ENCODE measurements around the gene NMS. TPM values are rescaled to one million over a fixed set of nuclear protein-coding genes. Genes with fewer than 3 reads are reported as not detected.
"Not testable (repeated sequence)": the region's sequence is repeated elsewhere in the genome, so short reads cannot be mapped to it uniquely, and the experiment has no call there.

NMS gene
- total RNA-seq, 1 donor, result not detected

- peaks cover 20% of the 10 kb centered on the region for H3K9me3 ChIP-seq (ENCODE audit: low read depth, low read length)
- H3K4me1 ChIP-seq (ENCODE audit: insufficient read depth, low read length); H3K4me3 ChIP-seq (ENCODE audit: low read length); H3K27me3 ChIP-seq (ENCODE audit: insufficient read depth, low read length): not testable (repeated sequence)
Observed at GRCh38 chr2:100456357-100456756, 13.9 kb upstream of the NMS start.

- Histone ChIP-seq H3K4me1 (ENCODE audit: insufficient read depth, low read length) (no peaks in the 10 kb centered on the region), H3K4me3 (ENCODE audit: low read length) (no peak overlapping the region), H3K27me3 (ENCODE audit: insufficient read depth, low read length) (no peaks in the 10 kb centered on the region), H3K9me3 (ENCODE audit: low read depth, low read length) (peaks cover 20% of the 10 kb centered on the region)
Observed at GRCh38 chr2:100460904-100461530, 9.3 kb upstream of the NMS start.

DNA sequence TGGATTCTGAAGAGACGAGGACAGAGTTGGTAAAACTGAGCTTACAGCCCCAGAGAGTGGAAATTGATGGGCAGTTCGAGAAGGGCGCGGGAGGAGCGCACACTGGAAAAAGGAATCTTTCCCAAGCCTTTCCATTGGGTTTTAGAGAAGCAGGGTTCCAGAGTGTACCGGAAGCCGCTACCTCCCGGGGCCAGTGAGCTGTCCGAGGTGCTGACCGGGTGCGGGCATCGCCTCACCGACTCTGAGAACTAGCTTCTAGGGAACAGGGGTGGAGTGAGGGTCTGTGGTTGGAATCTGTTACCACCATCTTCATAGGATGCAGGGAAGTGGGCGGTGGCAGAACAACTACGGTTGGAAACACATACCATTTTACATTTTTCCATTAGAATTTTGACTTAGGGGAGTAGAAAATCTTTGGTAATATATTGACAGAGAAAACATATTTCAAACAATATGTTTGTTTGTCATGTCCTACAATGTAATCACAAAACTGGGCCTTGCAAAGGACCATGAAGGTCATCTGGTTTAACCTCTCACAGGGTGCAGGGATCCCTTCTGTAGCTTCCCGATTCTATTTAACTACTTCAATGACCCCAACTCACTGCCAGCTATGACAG lies 724 bp downstream of the NMS start:
- no peaks in the 10 kb centered on the region for H3K27me3 ChIP-seq (ENCODE audit: insufficient read depth, low read length)
- H3K4me3 ChIP-seq (ENCODE audit: low read length), result no peak overlapping the region
- H3K4me1 ChIP-seq (ENCODE audit: insufficient read depth, low read length), result no peaks in the 10 kb centered on the region
- no peaks in the 10 kb centered on the region for H3K9me3 ChIP-seq (ENCODE audit: low read depth, low read length)

- no peaks in the 10 kb centered on the region for H3K9me3 ChIP-seq (ENCODE audit: low read depth, low read length)
- H3K27me3 ChIP-seq (ENCODE audit: insufficient read depth, low read length), result no peaks in the 10 kb centered on the region
- H3K4me1 ChIP-seq (ENCODE audit: insufficient read depth, low read length), result no peaks in the 10 kb centered on the region
- H3K4me3 ChIP-seq (ENCODE audit: low read length), result no peak overlapping the region
Observed at GRCh38 chr2:100476606-100477005, 6.3 kb downstream of the NMS start.

DNA sequence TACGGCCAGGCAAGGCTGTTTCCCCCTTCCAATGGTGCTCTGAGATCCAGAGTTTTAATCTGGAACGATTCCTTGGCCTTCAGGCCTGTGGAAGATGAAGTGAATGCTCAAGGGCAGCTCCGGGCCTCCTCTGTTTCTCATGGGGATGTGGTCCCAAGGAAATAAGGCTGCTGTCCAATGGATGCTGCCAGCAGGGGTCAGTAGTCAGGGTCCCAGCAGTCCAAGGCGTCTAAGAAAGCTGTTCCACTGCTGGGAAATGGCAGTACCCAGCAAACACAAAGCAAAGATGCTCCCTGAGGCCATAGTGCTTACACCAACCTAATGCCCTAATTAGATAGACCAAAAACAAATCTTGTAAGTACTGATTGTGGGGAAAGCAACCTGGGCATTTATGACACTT lies 12.5 kb downstream of the NMS start:
- no peaks in the 10 kb centered on the region for H3K9me3 ChIP-seq (ENCODE audit: low read depth, low read length)
- no peaks in the 10 kb centered on the region for H3K4me1 ChIP-seq (ENCODE audit: insufficient read depth, low read length)
- no peak overlapping the region for H3K4me3 ChIP-seq (ENCODE audit: low read length)
- no peaks in the 10 kb centered on the region for H3K27me3 ChIP-seq (ENCODE audit: insufficient read depth, low read length)

DNA sequence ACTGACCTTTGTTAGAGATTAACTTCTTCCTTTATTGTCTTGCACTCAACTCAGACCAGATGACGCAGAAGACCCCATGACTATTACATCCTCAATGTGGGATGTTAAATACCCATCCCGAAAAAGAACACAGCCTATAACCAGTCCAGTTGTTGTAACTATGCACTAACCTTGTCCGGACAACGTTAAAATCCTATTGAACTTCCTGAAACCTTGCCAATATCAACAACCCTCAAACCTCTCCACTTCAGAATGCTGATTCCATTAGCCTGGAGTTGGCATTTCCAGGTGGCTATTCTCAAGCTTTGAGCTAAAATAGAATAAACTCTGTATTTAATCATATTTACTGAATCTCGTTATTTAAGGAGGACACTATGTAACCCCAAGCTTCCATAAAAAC lies 13.6 kb downstream of the NMS start:
- no peaks in the 10 kb centered on the region for H3K4me1 ChIP-seq (ENCODE audit: insufficient read depth, low read length)
- H3K9me3 ChIP-seq (ENCODE audit: low read depth, low read length), result no peaks in the 10 kb centered on the region
- no peaks in the 10 kb centered on the region for H3K27me3 ChIP-seq (ENCODE audit: insufficient read depth, low read length)
- no peak overlapping the region for H3K4me3 ChIP-seq (ENCODE audit: low read length)

DNA sequence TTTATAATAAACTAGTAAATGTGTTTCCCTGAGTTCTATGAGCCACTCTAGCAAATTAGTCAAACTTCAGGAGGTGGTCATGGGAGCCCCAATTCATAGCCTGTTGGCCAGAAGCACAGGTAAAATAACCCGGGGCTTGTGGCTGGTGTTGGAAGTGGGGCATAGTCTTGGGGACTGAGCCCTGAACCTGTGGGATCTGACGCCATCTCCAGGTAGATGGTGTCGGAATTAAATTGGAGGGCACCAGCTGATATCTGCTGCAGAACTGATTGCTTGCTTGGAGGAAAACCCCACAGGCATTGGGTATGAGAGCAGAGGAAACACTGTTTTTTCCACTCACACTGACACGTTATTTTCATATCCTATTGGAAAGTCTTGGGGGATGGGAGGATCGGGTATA lies 14.1 kb downstream of the NMS start:
- Histone ChIP-seq H3K4me3 (ENCODE audit: low read length) (no peak overlapping the region), H3K9me3 (ENCODE audit: low read depth, low read length) (no peaks in the 10 kb centered on the region)

DNA sequence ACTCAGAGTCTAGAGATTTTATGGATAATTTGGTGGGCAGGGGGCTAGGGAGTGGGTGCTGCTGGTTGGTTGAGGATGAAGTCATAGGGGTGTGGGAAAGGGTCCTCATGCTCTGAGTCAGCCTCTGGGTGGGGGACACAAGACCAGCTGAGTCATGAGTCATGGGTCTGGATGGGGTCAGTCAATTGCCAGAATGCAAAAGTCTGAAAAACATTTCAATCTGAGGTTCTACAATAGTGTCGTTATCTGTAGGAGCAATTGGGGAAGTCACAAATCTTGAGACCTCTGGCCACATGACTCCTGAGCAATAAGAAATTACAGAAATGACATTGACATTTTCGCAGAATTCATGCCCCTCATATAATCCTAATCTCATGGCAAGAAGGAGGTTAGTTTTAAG lies 15.1 kb downstream of the NMS start:
- no peaks in the 10 kb centered on the region for H3K4me1 ChIP-seq (ENCODE audit: insufficient read depth, low read length)
- no peak overlapping the region for H3K4me3 ChIP-seq (ENCODE audit: low read length)
- no peaks in the 10 kb centered on the region for H3K27me3 ChIP-seq (ENCODE audit: insufficient read depth, low read length)
- H3K9me3 ChIP-seq (ENCODE audit: low read depth, low read length), result no peaks in the 10 kb centered on the region

More for the DNA sequence above, 14.1 kb downstream of the NMS start:
- Histone ChIP-seq H3K27me3 (ENCODE audit: insufficient read depth, low read length) (no peaks in the 10 kb centered on the region), H3K4me1 (ENCODE audit: insufficient read depth, low read length) (no peaks in the 10 kb centered on the region)

DNA sequence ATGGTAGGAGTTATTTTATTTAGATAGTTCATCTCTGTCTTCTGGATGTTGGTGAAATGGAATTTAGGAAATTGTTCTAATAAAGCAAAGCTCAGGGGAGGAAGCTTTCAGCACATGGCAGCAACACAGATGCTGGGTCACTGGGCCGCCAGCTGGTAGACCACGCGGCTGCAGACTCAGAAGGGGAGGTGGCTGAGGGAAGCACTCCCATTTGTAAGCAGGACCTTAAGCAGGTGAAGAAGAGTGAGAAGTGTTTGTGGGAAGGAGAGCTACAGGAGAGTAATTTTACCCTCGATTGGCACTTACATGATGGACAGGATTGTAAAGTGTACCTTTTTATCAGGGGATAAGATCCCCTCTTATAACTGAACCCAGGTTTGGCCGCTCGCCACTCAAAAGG lies 24.4 kb downstream of the NMS start:
- Histone ChIP-seq H3K27me3 (ENCODE audit: insufficient read depth, low read length) (peaks cover 2% of the 10 kb centered on the region), H3K4me1 (ENCODE audit: insufficient read depth, low read length) (no peaks in the 10 kb centered on the region), H3K4me3 (ENCODE audit: low read length) (no peak overlapping the region), H3K9me3 (ENCODE audit: low read depth, low read length) (peaks cover 5% of the 10 kb centered on the region)

DNA sequence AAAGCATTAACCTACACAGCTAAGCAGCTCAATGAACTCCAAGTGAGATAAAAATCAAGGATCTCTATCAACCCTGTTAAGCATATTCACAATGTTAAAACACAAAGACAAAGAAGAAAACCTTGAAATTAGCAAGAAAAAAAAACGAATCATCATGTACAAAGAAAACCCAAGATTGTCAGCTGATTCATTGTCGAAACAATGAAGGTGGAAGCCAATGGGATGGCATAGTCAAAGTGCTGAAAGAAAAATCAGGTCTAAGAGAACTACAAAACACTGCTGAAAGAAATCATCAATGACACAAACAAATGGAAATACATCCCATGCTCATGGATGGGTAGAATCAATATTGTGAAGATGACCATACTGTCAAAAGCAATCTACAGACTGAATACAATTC lies 32.5 kb downstream of the NMS start:
- peaks cover 5% of the 10 kb centered on the region for H3K27me3 ChIP-seq (ENCODE audit: insufficient read depth, low read length)
- no peaks in the 10 kb centered on the region for H3K4me1 ChIP-seq (ENCODE audit: insufficient read depth, low read length)
- peaks cover 14% of the 10 kb centered on the region for H3K9me3 ChIP-seq (ENCODE audit: low read depth, low read length)
- no peak overlapping the region for H3K4me3 ChIP-seq (ENCODE audit: low read length)

GRCh38 chr2:100504542-100504941 lies 34.3 kb downstream of the NMS start:
- Histone ChIP-seq H3K9me3 (ENCODE audit: low read depth, low read length) (peaks cover 11% of the 10 kb centered on the region), H3K4me1 (ENCODE audit: insufficient read depth, low read length) (no peaks in the 10 kb centered on the region), H3K27me3 (ENCODE audit: insufficient read depth, low read length) (peaks cover 2% of the 10 kb centered on the region), H3K4me3 (ENCODE audit: low read length) (no peak overlapping the region)

DNA sequence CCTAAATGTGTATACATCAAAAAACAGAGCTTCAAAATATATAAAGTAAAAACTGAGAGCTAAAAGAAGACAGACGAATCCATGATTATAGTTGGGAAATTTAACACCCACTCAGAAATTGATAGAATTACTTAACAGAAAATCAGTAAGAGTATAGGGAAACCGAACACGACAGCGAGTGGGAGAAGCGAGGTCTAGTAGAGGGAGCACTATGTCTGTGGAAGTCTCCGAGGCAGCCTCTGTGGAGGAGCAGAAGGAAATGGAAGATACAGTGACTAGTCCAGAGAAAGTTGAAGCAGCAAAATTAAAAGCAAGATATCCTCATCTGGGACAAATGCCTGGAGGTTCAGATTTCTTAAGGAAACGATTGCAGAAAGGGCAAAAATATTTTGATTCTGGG lies 38.8 kb downstream of the NMS start:
- H3K27me3 ChIP-seq (ENCODE audit: insufficient read depth, low read length), result no peaks in the 10 kb centered on the region
- no peak overlapping the region for H3K4me3 ChIP-seq (ENCODE audit: low read length)
- no peaks in the 10 kb centered on the region for H3K9me3 ChIP-seq (ENCODE audit: low read depth, low read length)
- no peaks in the 10 kb centered on the region for H3K4me1 ChIP-seq (ENCODE audit: insufficient read depth, low read length)

GRCh38 chr2:100513650-100514049 lies 43.4 kb downstream of the NMS start:
- Histone ChIP-seq H3K27me3 (ENCODE audit: insufficient read depth, low read length) (no peaks in the 10 kb centered on the region), H3K4me1 (ENCODE audit: insufficient read depth, low read length) (no peaks in the 10 kb centered on the region), H3K4me3 (ENCODE audit: low read length) (no peak overlapping the region), H3K9me3 (ENCODE audit: low read depth, low read length) (no peaks in the 10 kb centered on the region)

GRCh38 chr2:100517556-100517955 lies 47.3 kb downstream of the NMS start:
- Histone ChIP-seq H3K4me3 (ENCODE audit: low read length) (no peak overlapping the region), H3K9me3 (ENCODE audit: low read depth, low read length) (no peaks in the 10 kb centered on the region), H3K27me3 (ENCODE audit: insufficient read depth, low read length) (no peaks in the 10 kb centered on the region), H3K4me1 (ENCODE audit: insufficient read depth, low read length) (no peaks in the 10 kb centered on the region)

DNA sequence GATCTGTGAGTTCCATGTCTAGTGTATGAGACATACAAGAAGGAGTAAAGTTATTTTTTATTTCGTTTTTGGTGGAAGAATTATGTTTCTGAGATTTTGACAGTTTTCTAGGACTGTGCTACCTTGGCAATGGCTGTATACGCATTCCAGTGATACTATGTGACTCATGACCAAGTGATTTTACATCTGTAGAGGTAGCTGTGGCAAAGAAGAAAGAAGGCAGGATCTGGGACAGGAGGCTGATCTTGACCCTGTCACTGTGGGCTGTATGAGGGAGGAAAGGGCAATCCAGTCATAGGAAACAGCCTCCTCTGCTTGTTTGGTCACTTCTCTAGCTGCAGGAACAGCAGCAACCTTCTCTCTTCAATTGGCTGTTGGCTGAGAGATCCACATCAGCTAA lies 48.5 kb downstream of the NMS start:
- no peaks in the 10 kb centered on the region for H3K27me3 ChIP-seq (ENCODE audit: insufficient read depth, low read length)
- no peaks in the 10 kb centered on the region for H3K4me1 ChIP-seq (ENCODE audit: insufficient read depth, low read length)
- no peak overlapping the region for H3K4me3 ChIP-seq (ENCODE audit: low read length)
- no peaks in the 10 kb centered on the region for H3K9me3 ChIP-seq (ENCODE audit: low read depth, low read length)

DNA sequence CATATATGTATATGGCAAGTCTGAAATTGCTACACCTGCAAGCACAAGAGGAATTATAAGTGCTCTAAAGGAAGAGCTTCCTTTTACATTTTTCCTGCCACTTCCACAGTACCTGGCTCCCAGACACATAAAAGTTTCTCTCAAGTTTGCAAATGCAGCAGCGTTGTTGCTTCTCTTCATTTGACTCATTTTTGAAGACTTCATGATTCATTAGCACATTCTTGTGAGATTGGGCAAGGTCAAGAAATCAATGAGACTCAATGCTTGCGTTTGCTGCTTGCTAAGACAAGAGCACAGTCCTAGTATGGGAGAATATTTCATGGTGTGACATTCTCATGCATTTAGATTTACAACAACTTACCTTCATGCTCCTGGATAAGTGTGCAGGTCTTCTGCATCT lies 49.9 kb downstream of the NMS start:
- Histone ChIP-seq H3K27me3 (ENCODE audit: insufficient read depth, low read length) (no peaks in the 10 kb centered on the region), H3K4me3 (ENCODE audit: low read length) (no peak overlapping the region), H3K4me1 (ENCODE audit: insufficient read depth, low read length) (no peaks in the 10 kb centered on the region), H3K9me3 (ENCODE audit: low read depth, low read length) (no peaks in the 10 kb centered on the region)

Measured in mononuclear cell (primary cell).